ENCODE measurements around the gene SLC35F3. TPM values are rescaled to one million over a fixed set of nuclear protein-coding genes. Genes with fewer than 3 reads are reported as not detected.
"Not testable (repeated sequence)": the region's sequence is repeated elsewhere in the genome, so short reads cannot be mapped to it uniquely, and the experiment has no call there.

SLC35F3 gene
- total RNA-seq, 1 donor from 2014 or later = 2.7 TPM

DNA sequence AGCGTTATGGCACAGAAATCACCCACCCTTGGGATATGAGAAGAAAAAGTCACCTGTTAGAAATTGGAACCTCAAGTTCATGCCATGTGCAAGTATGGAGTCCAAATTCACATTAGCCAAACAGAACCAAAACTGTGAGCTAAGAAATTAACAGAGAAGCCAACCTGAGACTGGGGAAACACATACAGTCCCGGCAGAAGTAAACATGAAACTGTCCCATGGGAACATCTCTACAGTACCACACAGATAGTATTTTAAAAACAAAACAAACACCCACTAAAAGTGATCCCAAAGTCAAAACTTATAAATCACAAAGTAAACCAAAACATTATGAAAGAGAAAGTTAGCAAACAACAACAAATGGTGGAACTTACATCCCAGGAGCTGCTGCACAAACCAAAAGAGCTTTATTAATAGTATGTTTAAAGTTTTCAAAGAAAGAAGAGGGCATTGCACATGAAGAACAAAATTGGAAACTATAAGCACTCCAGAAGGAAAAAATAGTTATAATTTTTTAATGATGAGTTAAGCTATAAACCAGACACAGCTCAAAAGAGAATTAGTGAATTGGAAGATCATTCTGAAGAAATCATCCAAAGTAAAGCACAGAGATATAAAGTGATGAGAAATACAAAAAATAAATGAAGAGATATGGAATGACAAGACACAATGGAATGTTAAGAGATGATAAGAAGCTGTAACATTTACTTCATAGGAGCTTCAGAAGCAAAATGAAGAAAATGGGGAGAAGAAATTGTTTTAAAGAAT lies 385.2 kb downstream of the SLC35F3 start:
- no peak for DNase-seq (ENCODE audit: low read depth)

DNA sequence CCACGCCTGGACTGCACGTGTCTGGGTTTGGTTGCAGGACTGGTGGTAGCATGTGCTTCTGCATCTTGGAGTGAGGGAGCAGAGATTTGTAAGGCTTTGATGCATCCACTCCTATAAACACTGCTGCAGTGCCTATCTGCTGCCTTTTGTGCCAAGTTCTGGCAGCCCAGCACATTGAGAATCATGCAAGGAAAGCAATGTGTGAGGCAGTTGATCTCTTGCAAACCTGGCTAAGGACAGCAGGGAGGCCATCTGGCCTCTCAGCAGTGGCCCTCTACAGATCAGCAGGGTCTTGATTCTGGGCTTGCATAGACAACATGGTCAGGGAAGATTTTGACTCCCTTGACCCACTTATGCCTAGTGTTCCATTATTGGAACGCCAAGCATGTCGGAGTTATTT lies 387.5 kb downstream of the SLC35F3 start:
- no peak for DNase-seq (ENCODE audit: low read depth)

DNA sequence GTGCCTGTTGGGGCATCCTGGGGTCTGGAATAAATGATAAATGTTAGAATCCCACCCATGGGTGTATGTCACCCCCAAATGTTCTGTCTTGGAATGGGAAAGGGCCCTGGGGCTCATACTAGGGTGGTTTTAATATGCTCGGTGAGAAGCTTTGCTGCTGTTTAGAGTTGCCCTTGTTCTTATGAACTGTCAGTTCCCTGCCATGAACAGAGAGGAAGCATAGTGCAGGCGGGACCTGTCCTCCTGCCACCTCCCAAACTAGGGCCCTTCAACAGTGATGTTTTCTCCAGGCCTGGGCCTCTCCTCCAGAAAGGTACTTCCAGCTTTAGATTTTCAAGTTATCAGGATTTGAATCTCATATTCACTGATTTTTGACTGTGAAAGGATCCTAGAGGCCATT lies 388.1 kb downstream of the SLC35F3 start:
- no peak for DNase-seq (ENCODE audit: low read depth)

DNA sequence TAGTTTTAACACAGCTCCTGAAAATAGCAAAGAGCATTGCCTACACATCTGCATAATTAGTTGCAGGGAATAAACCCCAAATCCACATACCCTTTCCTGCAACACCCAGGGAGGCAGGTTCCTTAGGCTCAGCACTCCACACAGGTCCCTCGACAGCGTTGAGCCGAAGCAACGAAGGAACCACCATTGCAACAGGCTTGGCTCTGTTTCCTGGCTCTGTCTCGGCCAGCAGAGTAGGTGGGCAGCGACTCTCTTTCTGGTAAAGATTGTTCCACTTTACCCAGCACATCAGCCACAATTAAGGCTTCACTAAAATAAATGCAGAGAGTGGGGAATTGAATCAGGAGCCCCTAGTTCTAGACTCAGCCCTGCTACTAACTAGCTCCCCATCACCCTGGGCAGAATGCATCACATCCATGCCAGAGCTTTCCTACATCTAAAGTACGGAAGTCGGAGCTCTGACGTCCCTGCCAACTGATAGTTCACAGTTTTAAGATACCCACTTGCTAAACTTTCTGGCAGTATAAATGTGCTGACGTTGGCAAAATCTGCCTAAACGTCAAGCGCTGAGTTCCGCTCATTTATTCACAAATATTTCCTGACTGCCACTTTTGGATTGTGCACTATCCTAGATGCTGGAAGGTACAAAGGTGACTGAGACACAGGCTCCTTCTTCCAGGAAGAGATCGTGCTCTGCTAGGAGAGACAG lies 389.8 kb downstream of the SLC35F3 start:
- DNase-seq (ENCODE audit: low read depth) = no peak

DNA sequence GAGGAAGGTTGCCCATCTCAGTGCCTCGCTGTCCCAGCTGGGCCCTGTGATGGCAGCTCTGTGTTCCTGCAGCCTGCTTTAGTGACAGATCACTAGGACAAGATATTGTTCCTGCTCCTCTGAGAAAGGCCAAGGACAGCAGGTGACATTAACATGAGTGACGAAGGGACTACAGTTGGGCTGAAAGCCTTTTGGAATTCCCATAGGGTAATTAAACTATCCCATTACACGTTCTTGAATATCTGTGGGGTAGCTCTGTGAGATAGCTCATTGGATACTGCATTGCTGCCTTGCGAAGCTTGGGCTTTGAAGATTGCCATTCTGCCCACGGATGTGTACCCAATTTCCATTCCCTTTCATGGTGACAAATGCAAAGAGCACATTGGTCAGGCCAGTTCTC lies 390.6 kb downstream of the SLC35F3 start:
- DNase-seq (ENCODE audit: low read depth) = no peak

DNA sequence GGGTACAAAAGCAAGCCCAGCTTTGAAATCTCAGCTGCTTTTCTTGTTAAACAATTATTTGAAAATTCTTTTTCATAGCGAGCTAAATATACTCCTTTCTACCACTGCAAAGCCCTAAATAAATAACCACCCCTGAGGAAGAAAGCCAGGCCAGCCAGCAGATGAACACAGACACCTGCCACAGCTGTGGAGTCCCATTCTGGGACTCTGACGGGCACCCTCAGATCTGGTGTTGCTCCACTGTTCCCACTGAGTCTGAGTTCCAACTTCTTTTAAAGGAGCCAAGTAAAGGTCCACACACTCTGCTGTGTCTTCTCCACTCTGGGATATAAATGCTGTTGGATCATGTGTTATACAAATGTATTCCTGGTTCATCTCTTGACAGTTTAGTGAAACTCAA lies 391.1 kb downstream of the SLC35F3 start:
- no peak for DNase-seq (ENCODE audit: low read depth)

DNA sequence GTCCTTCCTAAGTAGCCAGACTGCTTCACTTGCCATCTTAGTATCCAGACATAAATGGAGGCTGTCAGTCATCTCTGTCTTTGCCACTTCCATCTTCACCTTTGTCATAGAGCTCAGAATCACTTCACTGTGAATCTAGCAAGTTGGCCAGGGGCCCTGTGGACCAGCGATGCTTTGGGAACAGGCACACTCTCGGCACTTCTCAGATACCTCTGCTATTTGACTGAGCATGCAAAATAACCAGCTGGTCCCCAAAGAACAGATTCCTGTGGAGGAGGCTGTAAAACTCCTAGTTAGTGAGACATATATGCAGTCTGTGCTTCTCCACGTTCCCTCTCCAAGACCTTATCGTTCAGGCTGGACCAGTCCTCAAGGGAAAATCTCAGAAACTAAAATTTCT lies 392.0 kb downstream of the SLC35F3 start:
- no peak for DNase-seq (ENCODE audit: low read depth)

DNA sequence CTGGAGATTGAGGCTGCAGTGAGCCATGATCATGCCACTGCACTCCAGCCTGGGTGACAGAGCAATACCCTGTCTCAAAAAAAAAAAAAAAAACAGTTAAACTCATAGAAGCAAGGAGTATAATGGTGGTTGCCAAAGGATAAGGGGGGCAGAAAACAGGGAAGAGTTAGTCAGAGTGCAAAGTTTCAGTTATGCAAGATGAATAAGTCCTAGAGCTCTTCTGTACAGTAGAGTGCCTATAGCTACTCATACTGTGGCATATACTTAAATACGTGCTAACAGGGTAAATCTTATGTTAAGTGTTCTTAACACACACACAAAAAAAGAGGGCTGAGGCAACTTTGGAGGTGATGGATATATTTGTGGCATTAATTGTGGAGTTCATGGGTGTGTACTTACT lies 393.2 kb downstream of the SLC35F3 start:
- no peak for DNase-seq (ENCODE audit: low read depth)

DNA sequence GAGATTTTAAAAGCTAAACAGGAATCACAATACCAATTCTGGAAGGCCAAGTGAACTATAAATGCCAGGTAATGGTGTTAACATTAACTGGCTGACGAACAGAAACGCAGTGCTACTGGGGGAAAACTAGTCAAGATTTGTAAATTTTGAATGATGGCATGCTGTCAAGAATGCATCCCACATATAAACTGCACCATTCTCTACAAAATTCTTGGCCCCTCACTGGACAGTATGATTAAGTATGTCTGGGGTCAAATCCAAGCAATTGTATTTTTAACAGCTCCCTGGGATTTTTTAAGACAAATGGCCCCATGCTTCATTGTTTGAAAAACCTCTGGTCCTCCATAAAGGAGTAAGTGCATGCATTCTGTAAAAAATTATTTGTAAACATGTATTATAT lies 395.6 kb downstream of the SLC35F3 start:
- no peak for DNase-seq (ENCODE audit: low read depth)

DNA sequence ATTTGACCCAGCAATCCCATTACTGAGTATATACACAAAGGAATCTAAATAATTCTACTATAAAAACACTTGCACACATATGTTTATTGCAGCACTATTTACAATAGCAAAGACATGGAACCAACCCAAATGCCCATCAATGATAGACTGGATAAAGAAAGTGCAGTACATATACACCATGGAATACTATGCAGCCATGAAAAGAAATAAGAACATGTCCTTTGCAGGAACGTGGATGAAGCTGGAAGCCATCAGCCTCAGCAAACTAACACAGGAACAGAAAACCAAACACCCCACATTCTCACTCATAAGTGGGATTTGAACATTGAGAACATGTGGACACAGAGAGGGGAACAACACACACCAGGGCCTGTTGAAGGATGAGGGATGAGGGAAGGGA lies 397.2 kb downstream of the SLC35F3 start:
- not testable (repeated sequence) for DNase-seq (ENCODE audit: low read depth)

DNA sequence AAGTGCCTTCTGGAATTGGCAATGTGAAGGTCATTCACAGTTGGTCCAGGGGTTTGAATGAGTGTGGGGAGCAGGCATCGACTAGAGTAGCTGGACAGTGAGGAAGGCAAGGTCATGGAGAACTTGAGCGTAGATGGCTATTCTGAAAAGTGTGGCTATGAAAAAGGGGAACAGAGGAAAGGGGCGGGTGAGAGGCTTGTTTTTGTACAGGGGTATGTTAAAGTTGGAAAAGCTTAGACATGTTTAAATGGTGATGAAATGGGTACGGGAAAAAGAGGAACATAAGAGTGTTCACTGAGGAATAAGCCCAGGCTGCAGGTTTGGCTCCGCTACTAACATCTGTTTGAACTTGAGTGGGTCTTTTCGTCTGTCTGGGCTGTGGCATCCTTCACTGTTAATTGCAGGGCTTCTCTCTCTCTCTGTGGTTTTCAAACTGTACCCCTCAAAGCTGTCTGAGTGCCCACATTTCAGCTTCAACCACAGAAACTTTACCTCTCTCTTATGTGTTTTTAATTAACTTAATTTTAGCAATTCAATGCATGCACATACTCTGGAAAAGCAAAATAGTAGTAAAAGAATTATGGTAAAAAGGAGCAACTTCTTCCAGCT lies 398.0 kb downstream of the SLC35F3 start:
- DNase-seq (ENCODE audit: low read depth) = no peak

DNA sequence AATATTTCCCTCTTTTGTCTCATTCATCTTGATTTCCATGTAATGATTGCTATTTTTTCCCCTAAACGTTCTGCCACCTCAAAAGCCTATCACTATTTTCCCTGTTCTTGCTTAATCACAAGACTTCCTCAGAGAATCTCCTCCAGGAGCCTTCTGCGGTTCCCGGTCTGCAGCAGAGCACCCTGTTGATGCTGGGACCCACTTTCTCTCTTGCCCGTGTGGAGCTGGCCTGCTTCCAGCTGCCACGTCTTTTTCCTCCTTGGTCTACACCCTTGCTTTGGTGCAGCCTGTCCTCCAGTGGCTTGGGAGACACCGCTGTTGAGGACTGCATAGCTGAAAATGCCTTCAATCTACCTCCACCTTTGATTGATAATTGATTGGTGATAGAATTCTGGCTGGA lies 398.8 kb downstream of the SLC35F3 start:
- DNase-seq (ENCODE audit: low read depth) = no peak

DNA sequence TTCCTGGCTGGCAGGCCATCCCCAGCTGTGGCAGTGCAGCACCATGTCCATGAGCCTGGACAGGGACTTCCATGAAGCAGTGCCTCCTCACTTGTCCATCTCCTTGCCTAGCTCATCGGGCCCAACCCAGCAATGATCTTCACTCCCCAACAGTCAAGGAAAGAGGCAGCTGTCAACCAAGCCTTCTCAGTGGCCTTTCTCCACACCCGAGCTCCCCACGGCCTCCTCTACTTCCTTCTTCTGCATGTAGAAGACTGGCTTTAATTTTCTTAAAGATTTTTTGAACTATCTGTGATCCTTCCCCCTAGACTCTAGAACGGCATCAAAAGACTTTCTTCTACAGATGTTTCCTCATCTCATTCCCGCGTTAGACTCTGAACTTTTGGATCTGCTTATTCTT lies 403.2 kb downstream of the SLC35F3 start:
- no peak for DNase-seq (ENCODE audit: low read depth)

DNA sequence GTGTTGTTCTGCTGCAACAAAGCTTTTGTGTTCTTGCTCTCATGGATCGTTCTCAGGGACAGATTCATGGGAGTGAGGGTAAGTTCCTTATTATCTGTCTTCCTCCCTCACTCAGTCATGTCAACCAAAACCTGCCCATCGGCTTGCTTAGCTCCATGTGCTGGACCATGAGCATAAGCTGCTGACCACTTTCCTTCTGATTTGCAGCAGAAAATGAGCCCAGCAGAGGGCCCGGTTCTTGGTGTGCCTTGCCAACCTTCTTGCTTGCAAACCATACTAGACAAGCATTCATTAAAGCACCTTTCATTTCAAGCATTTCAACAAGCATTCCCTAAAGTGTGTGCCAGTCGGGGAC lies 404.7 kb downstream of the SLC35F3 start:
- no peak for DNase-seq (ENCODE audit: low read depth)

DNA sequence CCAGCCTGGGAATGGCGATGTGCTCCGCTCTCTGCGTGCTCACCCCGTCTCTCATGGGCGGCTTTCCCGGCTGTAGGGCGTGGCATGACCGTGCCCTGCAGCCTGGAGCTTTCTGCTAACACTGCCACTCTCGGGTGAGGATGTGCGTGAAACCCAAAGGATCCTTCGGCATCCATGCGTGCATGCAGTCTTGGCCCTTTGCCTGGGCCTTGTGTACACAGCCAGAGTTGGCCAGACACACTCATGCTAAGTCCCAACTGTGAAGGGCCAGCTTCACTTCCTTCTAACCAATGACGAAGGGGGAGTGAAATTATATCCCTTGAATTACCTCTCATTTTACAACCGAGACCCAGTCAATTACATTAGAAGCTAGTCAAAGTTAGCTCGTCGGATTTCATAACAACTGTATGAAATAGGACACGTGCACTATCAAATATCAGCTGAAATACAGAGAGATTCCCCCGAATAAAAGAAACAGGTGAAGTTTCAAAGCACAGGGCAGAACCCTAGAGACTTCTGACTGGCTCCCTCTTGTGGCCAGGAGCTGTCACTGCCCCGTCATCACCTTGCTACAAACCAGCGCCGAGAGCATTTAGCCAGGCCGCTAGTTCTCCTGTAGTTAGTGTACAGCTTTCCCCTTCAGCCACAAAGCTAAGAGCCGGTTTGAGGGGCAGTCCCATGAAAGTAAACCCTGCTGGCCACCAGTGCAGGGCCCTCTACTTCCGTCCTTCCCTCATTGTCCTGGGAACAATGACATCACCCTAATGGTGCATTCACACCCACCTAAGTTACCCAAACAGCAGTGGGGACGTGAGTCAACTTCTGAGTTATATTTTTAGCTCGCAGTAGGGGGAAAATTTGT lies 405.4 kb downstream of the SLC35F3 start:
- peak; percentile 59 for DNase-seq (ENCODE audit: low read depth)

DNA sequence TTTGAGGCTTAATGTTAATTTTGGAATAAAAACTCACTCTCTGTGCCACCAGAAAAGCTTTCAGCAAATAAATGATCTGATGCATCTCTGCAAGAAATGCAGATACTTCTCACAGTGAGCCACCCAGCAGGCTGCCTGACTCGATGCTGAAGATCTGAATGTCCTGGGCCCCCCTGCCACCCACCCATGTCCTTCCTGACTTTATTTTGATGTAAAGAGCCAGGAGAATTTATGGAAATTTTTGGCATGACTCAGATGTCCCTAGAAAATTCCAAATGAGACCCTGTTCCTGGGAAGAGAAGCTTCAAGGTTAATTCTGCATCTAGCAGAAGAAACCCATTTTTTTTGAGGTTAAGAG lies 406.0 kb downstream of the SLC35F3 start:
- no peak for DNase-seq (ENCODE audit: low read depth)

DNA sequence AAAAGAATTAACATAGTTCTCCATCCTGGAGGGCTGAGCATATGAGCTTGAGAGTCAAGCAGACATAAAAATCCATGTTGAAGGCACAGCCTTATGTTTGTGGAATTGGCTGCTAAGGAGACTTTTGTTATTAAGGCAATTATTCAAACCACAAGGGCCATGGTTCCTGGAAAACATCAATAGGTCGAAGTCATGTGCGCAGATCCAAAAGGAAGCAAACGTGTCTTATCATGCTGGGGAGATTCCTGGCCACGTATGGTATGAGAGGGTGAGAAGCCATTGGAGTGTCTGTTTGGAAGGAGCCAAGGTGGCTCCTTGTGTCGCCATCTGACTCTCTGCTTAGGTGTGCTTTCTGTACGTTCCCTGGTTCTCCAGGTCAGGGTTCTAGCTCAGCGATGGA lies 406.9 kb downstream of the SLC35F3 start:
- DNase-seq (ENCODE audit: low read depth) = no peak

DNA sequence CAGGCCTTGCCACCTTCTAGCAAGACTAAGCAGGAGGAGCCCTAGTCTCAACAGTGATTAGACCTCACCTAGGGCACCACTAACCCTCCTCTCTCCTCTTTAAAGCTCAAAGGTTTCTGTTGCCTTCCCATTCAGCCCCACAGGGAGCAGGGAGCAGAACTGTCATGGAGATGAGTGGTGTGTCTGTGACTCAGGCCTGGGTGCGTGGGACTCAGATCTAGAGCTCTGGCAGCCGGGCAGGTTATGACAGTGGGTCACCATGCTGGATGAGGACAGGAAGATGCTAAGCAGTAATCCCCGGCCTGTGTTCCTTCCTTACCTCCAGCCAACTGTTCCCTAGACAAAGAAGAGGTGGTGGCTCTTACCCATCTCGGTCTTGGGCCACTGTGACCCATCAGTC lies 408.7 kb downstream of the SLC35F3 start:
- DNase-seq (ENCODE audit: low read depth) = no peak

DNA sequence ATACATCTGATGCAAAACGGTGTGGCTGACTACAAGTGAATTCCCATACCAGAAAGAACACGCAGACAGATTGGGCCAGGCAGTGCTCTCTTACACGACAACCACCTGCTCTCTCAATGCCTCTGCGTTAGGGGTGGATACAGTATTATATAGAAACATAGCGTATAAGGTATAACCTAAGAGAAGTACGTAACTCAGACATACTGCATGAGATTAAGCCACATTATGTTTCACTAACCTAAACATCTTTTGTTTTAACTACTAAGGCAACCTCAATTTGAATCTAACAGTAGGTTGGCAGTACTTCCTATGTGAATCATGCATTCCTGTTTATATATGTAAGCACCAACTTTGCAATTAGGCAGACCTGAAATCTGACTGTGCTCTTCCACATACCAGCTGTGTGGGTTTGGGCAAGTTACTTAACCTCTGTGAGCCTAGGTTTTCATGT lies 410.6 kb downstream of the SLC35F3 start:
- DNase-seq (ENCODE audit: low read depth) = peak; percentile 72

DNA sequence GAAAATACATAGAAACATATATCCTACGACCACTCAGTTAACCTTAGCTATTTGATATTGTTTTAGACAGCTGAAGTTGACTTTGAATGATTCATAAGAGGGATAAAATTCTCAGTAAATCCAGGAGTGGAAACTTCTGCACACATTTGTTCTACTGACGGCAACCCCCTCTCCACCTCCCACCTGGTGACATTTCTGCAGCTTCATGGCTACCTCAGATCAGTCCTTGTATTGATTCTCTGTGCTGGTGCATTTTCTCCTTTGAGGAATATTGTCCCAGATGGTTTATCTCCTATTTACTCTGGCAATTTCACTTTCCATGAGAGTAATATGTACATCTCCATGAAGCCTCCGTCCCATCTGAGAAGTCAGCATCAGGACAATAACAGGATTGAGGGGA lies 411.1 kb downstream of the SLC35F3 start:
- no peak for DNase-seq (ENCODE audit: low read depth)

DNA sequence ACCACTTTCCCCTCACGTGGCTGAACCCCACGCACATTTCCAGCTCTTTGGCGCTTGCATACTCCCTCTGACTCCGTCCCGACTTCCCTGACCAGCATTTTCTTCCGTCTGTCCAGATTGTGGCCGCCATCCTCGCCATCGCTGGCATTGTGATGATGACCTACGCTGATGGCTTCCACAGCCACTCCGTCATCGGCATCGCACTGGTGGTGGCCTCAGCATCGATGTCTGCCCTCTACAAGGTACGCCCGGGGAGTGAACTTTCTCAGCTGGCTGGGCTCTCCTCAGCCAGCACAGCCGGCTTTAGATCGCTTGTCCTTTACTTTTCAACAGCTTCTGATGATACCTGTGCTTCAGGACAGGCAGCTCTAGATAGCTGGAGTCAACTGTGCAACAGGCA lies 412.0 kb downstream of the SLC35F3 start:
- DNase-seq (ENCODE audit: low read depth) = no peak

DNA sequence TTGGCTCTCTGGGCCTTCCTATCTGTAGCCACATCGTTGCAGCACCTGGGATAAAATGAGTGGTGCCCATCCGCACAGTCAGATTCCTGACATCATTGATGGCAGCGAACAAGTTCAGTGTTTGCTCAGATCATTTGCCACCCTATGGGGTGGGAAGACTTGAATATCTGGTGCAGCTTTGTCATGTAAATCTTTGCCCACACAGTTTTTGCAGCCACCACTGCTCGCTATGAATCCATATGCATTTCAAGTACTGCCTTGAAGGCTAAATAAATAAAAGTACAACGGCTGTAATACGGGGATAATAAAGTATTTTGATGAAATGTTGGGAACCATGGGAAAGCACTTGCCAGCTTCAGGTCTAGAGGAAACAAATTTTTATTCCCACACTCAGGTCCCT lies 412.5 kb downstream of the SLC35F3 start:
- DNase-seq (ENCODE audit: low read depth) = no peak
